NCI-H2029 treated with DMSO at 0.1 percent for 48 hours (cell line): ENCODE data around the gene DAP3.
"Not testable (repeated sequence)": the region's sequence is repeated elsewhere in the genome, so short reads cannot be mapped to it uniquely, and the experiment has no call there.

Experiments used
- DNase-seq: peaks from one replicate; lab custom pipeline; 2025; lab: John Stamatoyannopoulos, UW

The DAP3 gene

DNA sequence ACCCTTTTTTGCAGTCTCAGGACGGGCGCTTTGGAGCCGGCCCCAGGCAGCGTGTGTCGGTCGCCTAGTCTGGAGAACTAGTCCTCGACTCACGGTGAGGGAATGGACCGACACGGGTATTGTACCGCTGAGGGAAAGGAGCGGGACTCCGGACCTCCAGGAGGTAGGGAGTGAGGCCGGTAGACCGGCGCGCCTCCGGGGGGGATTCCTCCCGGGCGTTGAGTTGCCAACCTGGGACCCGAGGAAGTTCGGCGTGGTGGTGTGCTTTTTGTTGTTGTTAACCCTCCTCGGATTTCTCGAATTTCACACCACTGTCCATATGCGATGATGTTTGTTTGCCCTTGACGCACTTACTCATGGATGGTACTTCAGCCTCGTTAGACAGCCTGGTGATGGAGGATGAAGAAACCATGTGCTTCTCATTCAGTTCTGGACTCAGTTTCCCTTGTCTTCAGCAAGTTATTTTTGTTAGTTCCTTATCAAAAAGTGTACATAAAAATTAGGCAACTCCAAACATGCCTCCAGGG lies at the start of gene DAP3:
Gene DAP3 (plus strand): TSS at position 11 of the 527 bp plus-strand sequence. CDS start 20,689 bp downstream, outside the sequence.
- peak; percentile 19 for DNase-seq

DNA sequence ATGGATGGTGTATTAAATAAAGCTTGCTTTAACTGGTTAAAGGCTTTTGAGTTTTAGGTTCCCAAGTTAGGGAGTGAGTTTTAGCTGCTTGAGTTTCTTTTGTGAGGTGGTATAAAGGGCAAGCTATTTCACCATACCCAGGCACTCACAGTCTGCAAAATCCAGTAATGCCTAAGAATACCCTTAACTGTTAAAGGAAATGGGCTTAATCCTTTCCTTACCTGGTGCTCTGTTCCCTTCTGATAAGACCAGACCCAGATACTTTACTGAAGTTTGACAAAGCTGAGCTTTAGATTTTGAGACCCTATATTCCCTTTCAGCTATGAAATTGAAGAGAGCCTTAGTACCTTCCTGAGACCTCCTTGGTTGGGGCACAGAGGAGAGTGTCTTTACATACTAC lies 48.5 kb upstream of the DAP3 start:
- no peak for DNase-seq

DNA sequence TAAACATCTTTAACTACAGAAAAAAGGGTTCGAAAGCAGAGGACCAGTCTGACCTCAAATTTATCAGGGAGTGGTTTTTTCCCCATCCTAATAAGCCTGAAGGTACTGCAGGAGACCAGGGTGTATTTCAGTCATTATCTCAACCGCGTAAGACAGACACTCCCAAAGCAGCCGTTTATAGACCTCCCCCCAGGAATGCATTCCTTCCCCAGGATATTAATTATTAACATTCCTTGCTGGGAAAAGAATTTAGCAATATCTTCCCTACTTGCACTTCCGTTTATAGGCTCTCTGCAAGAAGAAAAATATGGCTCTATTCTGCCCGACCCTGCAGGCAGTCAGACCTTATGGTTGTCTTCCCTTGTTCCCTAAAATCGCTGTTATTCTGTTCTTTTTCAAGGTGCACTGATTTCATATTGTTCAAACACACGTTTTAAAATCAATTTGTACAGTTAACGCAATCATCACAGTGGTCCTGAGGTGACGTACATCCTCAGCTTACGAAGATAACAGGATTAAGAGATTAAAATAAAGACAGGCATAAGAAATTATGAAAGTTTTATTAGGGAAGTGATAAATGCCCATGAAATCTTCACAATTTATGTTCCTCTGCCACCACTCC lies 46.2 kb upstream of the DAP3 start:
- DNase-seq, result not testable (repeated sequence)

DNA sequence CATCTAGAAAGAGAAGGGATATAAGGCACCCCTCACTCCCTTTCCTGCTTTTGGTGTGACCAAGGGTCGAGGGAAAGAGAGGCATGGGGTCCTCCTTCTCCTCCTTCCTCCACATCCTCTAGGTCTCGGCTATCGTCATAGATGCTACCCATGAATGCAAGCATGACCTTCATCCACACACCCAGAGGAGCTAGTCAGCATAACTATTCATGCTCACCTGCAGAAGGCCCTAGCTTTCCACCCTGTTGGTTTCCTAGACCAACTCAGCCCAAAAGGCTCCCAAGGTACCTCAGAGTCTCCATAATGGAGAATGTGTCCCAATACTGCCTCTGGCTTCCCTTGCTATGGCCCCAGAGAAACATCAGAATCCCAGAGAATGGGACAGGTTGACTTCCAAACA lies 45.7 kb upstream of the DAP3 start:
- no peak for DNase-seq

DNA sequence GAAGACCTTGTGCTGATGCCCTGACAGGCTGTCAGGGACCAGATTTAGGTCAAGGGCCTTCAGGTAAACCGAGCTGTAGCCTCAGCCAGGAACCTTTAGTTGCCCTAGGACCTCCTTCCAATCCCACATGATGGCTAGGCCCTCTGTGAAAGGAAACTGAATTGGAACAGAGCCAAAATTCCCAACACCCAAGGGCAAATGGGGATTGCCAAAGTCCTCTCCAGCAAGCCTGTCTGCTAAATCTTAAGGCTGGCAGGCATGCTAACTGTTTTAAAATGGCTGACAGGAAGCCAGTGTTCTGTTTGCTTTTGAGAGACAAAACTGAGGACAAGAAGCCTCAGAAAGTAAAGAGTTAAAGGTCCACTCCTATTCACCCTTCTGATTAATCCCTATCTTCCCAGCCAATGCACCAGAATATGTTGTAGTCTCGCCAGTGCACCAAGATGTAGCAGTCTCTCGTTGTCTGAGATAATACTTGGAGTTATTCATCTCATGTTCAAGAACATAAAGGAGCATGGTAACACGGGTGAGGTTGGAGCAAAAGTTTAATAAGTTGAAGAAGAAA lies 43.8 kb upstream of the DAP3 start:
- no peak for DNase-seq

DNA sequence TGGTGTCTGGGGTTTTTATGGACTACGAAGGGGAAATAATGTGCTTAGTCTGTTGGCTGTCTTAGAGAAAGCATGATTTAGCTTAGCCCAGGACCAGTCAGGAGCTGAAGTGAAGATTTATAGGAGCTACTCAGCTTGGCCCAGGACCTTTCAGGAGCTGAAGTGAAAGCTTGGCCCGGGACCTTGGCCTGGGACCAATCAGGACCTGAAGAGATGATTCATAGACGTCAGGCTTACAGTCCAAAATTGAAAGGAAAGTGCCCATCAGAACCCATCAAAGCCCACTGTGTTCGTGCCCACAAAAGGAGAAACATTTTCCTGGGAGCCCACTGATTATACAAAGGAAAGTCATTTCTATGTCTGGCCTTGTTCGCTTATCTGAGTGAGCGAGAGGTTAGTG lies 43.2 kb upstream of the DAP3 start:
- no peak for DNase-seq

DNA sequence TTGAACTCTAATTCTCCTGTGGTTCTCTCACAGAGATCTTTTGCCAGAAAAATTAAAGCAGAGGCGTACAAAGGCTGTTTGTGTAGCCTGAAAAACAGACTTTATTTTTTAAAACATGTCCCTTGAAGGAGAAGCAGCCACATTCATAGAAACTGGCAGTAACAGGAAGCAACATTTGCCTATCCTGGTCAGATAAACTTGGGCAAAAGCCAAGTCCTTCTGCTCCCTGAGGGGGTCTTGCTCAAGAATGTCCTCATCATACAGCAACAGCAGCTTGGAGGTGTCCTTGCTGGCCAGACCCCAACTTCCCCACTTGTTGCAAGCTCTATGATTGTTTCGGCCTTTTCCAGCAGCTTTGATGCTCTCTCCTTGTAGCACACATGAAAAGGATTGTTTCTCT lies 42.6 kb upstream of the DAP3 start:
- DNase-seq, result no peak

DNA sequence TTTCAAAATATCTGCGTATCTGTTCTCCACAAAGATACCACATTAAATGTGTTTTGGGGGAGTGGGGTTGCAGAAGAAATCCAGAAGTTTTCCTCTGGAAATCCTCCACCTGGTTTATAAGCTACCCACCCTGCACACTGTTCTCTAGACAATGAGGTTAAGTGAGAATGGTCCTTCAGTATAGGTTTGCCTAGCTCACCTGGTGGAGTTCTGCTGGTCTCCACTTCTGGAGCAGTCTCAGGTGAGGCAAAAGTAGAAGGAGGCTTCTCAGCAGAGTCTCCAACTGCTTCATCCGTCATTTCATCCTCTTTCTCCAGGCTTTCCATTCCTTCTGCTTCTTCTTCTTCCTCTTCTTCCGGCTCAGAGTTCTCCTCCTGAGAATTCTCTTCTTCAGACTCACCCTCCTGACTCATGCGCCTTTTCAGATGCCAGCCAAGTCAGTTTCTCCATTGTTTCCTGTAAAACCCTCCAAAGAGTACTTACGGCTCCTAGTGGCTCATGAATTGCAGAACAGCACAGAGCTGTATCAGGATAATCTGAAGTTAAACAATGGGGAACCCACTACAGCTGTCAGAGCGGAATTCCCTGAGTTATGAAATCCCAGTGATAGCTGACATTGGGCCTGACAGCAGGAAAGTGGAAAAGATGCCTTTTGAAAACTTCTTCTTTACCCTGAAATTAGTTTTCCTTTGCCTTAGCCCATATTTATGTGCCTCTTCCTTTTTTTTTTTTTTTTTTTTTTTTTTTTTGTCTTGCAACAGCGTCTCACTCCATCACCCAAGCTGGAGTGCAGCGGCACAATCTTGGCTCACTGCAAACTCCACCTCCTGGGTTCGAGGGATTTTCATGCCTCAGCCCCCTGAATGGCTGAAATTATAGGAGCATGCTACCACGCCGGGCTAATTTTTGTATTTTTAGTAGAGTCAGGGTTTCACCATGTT lies 40.4 kb upstream of the DAP3 start:
- DNase-seq, result no peak

DNA sequence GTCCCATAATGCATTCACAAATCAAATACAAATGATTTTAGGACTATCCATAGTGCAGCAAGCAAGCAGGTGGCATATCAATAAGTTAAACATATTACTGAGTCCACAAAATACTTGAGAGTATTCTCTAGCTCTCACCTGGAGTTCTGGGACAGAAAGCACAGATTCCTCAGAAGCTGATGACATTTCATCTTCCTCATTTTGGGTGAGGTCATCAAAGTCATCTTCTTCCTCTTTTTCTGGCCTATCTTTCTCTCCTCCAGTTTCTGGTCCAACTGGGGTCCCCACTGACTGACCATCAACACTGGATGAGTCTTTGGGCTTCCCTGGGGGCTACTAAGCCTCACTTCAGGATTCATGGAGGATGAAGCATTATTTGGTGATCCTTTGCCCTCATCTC lies 39.2 kb upstream of the DAP3 start:
- DNase-seq, result no peak

DNA sequence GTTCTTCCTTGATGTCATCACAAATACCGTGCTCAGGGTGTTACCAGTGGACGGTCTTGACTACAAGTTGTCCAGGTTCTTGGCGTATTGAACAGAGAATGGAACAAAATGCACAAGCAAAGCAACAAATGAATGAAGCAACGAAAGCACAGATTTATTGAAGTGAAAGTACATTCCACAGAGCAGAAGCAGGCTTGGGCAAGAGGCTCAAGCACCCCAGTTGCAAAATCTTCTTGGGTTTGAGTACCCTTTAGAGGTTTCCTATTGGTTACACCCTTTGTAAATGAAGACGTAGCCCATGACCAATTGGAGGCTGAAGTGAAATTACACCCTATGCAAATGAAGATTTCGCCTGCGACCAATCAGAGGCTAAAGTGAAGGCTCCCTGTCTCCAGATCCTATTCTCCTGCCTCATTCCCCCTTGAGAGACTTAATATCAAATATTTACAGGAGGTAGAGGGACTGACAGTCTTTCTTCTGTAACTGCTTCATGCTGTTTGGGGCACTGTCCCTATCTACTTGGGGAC lies 38.6 kb upstream of the DAP3 start:
- DNase-seq, result no peak

DNA sequence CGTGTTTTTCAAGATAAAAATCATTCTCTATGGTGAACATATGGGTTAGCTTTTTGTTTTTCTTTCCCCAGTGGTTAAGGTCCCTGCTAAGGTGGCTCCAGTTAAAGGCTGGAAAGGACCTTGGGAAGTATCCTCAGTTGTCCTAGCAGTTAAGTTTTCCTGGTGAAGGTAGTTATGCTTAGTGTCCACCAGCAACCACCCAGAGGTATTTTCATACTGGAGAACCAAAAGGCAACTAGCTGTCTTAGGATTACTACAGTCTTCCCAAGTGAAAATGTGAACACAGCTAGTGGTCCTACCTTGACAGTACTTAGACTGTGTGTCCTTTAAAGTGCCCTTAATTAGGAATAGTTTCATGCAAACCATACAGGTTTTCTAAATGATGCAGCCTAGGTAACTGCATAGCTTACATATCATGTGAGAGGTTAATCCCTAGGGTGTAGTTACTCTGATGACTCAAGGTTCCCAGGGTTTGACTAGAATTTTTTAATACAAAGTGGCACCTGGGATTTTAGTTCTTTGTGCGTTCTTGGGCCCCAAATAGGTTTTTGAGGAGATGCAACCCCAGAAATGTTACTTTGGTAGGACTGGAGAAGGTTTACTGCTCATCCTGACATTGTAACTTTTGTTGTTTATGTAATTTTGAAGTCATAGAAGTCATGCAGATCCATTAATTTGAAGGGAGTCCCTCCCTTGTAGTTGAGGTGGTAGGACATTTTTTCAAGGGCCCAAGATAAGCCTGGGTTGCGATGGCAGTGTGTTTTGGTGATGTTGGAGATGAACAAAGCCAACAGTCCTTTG lies 36.8 kb upstream of the DAP3 start:
- no peak for DNase-seq

DNA sequence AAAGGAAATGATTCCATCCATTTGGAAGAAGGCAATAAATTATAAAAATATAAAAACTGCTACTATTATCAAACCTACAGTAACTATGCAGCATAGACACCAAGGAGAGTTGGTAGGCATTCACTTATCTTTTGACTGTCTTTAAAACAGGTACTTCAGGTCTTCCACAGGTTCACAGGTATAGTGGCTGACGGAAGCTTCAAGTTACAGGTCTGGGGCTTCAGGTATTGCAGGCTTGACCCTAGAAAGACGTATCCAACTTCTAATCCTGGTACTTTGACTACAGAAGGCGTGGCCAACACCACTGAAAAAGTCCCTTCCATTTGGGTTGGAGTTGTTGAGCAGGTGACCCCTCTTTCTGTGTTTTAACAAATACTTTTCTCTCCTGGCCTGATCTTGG lies 35.9 kb upstream of the DAP3 start:
- DNase-seq, result no peak

DNA sequence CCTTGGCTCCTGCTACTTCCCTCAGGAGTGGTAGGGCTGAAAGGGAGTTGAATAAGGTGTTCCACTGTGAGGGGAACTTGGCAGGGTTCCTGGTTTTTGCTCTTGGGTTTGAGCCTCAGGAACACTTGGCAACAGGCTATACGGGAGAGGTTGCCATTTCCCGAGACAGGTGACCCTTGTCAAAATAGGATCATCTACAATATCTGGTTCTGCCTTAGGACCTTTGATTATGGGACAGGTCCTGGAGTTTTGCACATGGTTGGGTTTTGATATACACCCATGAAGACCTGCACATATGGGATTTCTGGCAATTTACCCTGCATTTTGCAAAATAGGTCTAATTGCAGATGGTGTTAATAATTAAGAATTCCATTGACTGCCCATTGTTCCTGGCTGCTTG lies 31.4 kb upstream of the DAP3 start:
- peak; percentile 80 for DNase-seq

DNA sequence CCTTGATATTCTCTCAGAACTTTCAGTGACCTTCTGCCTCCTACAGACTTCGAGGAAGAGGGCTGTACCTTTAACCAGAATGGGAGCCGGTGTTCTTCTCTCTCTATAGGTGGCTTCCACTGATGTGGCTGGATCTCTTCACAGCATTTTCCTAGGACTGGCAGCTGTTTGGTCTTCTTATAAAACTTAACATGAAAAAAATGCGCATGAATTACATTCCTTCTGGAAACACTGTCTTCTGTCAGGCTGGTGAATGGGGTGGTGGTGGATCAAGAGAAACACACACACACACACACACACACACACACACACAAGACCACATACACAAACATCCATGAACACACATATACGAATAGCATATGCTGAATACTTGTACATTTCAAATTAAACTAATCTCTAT lies 27.7 kb upstream of the DAP3 start:
- not testable (repeated sequence) for DNase-seq

DNA sequence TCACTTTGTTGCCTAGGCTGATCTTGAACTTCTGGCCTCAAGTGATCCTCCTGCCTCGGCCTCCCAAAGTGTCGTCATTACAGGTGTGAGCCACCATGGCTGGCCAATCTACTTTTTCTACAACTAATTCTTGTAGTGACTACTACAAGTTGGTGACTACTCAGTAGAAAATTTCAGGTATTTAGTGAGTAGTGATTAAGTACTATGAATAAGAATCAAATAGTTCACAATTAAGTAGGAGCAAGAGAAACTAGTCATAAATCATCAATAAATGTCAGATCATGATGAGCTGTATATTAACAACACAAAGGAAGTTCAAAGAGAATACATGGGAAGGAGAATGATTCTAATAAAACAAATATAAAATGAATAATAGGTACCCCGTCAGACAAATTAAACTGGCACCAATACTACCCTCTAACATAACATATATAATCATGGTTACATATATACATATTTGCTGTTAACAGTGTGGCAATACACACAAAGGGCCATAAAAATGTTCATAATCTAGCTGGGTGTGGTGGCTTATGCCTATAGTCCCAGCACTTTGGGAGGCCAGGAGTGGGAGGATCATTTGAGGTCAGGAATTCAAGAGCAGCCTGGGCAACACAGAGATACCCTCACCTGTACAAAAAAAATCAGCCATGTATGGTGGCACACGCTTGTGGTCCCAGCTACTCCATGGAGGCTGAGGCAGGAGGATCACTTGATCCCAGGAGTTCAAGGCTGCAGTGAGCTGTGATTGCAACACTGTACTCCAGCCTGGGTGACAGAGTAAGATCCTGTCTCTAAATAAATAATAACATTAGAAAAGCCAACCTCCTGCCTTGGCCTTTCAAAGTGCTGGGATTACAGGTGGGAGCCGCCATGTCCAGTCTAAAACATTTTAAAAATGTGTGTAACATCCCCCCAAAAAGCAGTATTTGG lies 19.4 kb upstream of the DAP3 start:
- DNase-seq, result no peak

DNA sequence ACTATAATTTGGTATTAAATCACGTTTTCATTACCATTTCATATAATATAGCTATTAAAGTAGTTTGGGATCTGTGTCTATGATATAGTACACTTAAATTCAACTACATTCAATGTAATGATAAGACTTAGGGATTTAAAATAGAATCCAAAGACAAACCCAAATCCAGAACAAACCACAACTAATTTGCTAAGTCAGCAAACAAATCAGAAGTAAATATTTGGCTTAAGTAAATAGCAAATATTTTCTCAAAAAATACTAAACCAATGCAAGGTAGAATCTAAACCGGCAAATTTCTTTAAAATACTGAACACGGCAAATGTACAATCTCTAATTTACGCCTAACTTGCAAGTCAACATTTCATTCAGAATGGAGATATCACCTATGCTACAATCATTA lies 17.1 kb upstream of the DAP3 start:
- no peak for DNase-seq

DNA sequence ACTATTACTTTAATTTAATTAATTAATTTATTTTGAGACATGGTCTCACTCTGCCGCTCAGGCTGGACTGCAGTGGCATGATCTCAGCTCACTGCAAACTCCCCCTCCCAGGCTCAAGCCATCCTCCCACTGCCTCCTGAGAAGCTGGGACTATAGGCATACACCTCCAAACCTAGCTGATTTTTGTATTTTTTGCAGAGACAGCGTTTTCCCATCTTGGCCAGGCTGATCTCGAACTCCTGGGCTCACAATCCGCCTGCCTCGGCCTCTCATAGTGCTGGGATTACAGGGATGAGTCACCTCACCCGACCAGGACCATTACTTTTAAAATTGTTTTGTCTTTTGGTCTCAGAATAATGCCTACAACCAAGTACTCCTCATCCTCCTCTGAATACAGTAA lies 15.9 kb upstream of the DAP3 start:
- no peak for DNase-seq

DNA sequence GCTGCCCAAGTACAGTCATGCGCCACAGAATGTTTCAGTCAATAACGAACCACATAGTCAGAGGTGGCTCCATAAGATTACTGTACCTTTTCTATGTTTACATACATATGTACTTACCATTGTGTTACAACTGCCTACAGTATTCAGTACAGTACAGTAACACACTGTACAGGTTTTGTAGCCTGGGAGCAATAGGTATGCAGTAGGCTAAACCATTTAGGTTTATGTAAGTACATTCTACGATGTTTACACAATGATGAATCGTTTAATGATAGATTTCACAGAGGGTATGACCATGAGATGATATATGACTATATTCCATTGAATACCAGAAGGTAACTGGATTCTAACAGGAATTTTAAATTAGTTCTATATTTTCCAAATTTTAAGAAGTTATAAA lies 10.9 kb upstream of the DAP3 start:
- no peak for DNase-seq

DNA sequence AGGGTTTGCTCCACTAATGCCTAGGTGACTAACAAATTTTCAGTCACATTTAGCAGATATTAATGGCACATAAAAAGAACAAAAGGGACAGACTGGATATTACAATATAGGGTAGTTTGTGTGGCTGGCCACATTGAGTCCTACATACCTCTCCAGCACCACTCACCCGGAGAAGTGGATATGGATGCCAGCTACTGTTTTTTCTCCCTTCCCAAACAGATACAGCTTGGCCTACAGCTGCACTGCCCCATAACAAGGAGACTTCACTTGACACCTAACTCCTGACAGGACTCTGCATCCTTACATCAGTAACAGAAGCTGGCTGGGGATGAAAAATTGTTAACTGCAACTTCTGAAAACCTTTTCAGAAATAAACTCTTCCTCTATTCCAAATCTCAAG lies 9.9 kb upstream of the DAP3 start:
- not testable (repeated sequence) for DNase-seq

DNA sequence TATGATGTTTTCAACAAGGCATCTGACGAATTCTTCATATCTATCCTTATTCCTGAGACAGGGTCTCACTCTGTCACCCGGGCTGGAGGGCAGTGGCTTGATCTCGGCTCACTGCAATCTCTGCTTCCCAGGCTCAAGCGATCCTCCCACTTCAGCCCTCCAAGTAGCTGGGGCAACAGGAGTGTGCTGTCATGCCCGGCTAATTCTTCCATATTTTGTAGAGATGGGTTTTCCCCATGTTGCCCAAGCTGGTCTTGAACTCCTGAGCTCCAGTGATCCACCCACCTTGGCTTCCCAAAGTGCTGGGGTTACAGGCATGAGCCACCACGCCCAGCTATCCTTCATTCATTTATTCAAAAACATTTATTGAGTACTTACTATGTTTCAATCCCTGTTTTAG lies 8.4 kb upstream of the DAP3 start:
- no peak for DNase-seq

DNA sequence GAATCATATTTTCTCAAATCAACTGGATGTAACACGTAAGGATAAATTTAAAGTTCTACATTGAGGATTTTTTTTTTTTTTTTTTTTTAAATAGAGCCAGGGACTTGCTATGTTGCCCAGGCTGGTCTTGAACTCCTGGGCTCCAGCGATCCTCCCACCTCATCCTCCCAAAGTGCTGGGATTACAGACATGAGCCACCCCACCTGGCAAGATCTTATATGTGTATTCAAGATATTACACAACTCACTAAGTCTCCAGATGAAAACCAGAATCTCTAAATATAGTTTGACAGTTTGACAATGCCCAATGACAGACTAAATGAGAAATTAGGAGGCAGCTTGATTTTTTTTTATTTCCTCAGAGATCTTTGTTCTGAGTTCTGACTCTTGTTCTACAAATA lies 7.1 kb upstream of the DAP3 start:
- DNase-seq, result no peak
